Upper lobe of left lung (tissue), 6 donors: Measurements from ENCODE around the gene TSPAN5. TPM values are rescaled to one million over a fixed set of nuclear protein-coding genes. Genes with fewer than 3 reads are reported as not detected.
A peak's percentile ranks its signal among the peaks of the same experiment; 100 is the strongest.
"Not testable (repeated sequence)": the region's sequence is repeated elsewhere in the genome, so short reads cannot be mapped to it uniquely, and the experiment has no call there.

ENCODE experiments used
- ATAC-seq, 2 donors: fragments of 200-7000 bp; cut with Tn5 transposase; one replicate each; pipeline ENCODE4 v1.9.1; 2022; ENCODE audit warnings: mild to moderate bottlenecking in 2 of 2, moderate library complexity in 2 of 2; ENCODE audit not compliant: low FRiP score in 2 of 2
- DNase-seq, 2 donors: peaks; one replicate each; pipeline ENCODE4 v3.0.0-alpha.2; 2019 to 2020
- H3K27ac ChIP-seq, 4 donors: fragments of 200-600 bp; sonication (generic); one replicate each; pipeline ENCODE4 v1.5.1; 2016 to 2019
- H3K27me3 ChIP-seq, 4 donors: fragments of 200-600 bp; sonication (generic); one replicate each; pipeline ENCODE4 v1.5.1; 2017 to 2019
- H3K36me3 ChIP-seq, 4 donors: fragments of 200-600 bp; sonication (generic); one replicate each; pipeline ENCODE4 v1.5.1; 2016 to 2019
- H3K4me1 ChIP-seq, 4 donors: fragments of 200-600 bp; sonication (generic); one replicate each; pipeline ENCODE4 v1.5.1; 2018 to 2019
- H3K4me3 ChIP-seq, 4 donors: fragments of 200-600 bp; sonication (generic); one replicate each; pipeline ENCODE4 v1.5.1; 2017 to 2019; ENCODE audit warnings: mild to moderate bottlenecking in 2 of 4, moderate library complexity in 1 of 4
- H3K9me3 ChIP-seq, 4 donors: fragments of 200-600 bp; sonication (generic); one replicate each; pipeline ENCODE4 v1.5.1; 2018 to 2019
- EP300 ChIP-seq, 4 donors: sonication (generic); formaldehyde crosslinking; IDR thresholded peaks; one replicate each; pipeline ENCODE4 v1.5.1; 2017; ENCODE audit warnings: antibody characterized with exemption in 4 of 4, control low read depth in 2 of 4
- POLR2A ChIP-seq, 4 donors: fragments of 450-650 bp; IDR thresholded peaks; one replicate each; pipeline ENCODE4 v1.5.1; 2016 to 2017; ENCODE audit warnings: antibody characterized with exemption in 4 of 4, mild to moderate bottlenecking in 2 of 4
- POLR2AphosphoS5 ChIP-seq, 2 donors: sonication (generic); formaldehyde crosslinking; IDR thresholded peaks; one replicate each; pipeline ENCODE4 v1.5.1; 2017; ENCODE audit warnings: antibody characterized with exemption in 2 of 2
- WGBS, 2 donors: methylation state at CpG; one replicate each; pipeline ENCODE4 v1.1.5; 2017 to 2018; 5-methylcytosine and 5-hydroxymethylcytosine counted together
- total RNA-seq, 6 donors: library from RNA; depleted of rRNA in 4 of 6; stranded (reverse); fragments of >200 nt in 4 of 6; gene quantifications; one replicate each; pipeline versions ENCODE4 v1.1.0 to v1.2.1, GENCODE V29; 2016 to 2021
- TF ChIP-seq, protein P1 (sequence below), 6 experiments: fragments of 450-650 bp in 4 of 6; fragments of 200-600 bp in 2 of 6; sonication (generic) in 2 of 6; IDR thresholded peaks; one replicate each; pipeline ENCODE4 v1.5.1; 2016 to 2019; ENCODE audit warnings: antibody characterized with exemption in 6 of 6
- donor health status: DM: no; HTN: no; CAD: no; lungs with moderate emphysema.
- donor health status: DM: no; HTN: yes; CAD: no; lungs with severe emphysema.

TSPAN5 gene
- total RNA-seq, 6 donors from 2014 or later, result 3.1 to 12.5 (median 7.2) TPM

DNA sequence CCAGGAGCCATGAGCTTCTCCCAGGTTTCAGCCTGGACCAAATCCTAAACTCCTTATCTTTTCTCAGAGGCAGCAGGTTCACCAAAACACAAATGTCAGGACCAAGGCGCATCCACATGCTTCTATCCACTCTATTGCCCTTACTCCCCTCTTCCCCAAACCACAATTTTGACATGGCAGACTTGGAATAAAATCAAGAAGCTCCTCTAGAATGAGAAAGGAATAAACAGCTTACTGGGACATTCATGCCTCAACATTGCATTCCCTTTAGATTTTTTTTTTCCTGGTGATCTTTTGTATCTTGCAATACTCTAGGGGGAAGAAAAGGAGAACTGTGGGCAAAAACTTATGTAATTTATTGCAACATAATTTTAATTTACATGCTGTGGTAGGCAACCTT is 119.1 kb downstream of the TSPAN5 start:
- TF ChIP-seq POLR2A (IDR thresholded peaks at IDR 0.05) (no peak), POLR2AphosphoS5 (IDR thresholded peaks at IDR 0.05) (no peak), EP300 (IDR thresholded peaks at IDR 0.05) (no peak)
- TF ChIP-seq, protein P1, sequence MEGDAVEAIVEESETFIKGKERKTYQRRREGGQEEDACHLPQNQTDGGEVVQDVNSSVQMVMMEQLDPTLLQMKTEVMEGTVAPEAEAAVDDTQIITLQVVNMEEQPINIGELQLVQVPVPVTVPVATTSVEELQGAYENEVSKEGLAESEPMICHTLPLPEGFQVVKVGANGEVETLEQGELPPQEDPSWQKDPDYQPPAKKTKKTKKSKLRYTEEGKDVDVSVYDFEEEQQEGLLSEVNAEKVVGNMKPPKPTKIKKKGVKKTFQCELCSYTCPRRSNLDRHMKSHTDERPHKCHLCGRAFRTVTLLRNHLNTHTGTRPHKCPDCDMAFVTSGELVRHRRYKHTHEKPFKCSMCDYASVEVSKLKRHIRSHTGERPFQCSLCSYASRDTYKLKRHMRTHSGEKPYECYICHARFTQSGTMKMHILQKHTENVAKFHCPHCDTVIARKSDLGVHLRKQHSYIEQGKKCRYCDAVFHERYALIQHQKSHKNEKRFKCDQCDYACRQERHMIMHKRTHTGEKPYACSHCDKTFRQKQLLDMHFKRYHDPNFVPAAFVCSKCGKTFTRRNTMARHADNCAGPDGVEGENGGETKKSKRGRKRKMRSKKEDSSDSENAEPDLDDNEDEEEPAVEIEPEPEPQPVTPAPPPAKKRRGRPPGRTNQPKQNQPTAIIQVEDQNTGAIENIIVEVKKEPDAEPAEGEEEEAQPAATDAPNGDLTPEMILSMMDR (IDR thresholded peaks at IDR 0.05), result no peak
- Histone ChIP-seq H3K36me3 (no peaks in the 10 kb centered on the region), H3K4me1 (no peaks in the 10 kb centered on the region), H3K27me3 (no peaks in the 10 kb centered on the region), H3K9me3 (no peaks in the 10 kb centered on the region), H3K4me3 (no peak overlapping the region), H3K27ac (no peak overlapping the region)
- no peak for ATAC-seq
- WGBS, 2 donors, result 93 to 100% methylated on average over 1 of the region's 1 CpG
- DNase-seq, result no peak

- Histone ChIP-seq H3K27ac (no peak overlapping the region), H3K36me3 (no peaks in the 10 kb centered on the region), H3K4me1 (no peaks in the 10 kb centered on the region), H3K4me3 (no peak overlapping the region), H3K9me3 (no peaks in the 10 kb centered on the region), H3K27me3 (no peaks in the 10 kb centered on the region)
- no peak for TF ChIP-seq POLR2A (IDR thresholded peaks at IDR 0.05)
- TF ChIP-seq, protein P1 (IDR thresholded peaks at IDR 0.05), result no peak
- no peak for TF ChIP-seq EP300 (IDR thresholded peaks at IDR 0.05)
- no peak for TF ChIP-seq POLR2AphosphoS5 (IDR thresholded peaks at IDR 0.05)
- no peak for DNase-seq
- WGBS, 2 donors, result 87 to 91% methylated on average over 6 to 11 of the region's 11 CpGs
- ATAC-seq, result no peak
These were observed 121.8 kb downstream of the TSPAN5 start for GRCh38 chr4:98536631-98537030.

DNA sequence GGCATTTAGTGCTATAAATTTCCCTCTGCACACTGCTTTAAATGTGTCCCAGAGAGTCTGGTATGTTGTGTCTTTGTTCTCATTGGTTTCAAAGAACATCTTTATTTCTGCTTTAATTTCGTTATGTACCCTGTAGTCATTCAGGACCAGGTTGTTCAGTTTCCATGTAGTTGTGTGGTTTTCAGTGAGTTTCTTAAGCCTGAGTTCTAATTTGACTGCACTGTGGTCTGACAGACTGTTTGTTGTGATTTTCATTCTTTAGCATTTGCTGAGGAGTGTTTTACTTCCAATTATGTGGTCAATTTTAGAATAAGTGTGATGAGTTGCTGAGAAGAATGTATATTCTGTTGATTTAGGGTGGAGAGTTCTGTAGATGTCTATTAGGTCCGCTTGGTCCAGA is 124.3 kb downstream of the TSPAN5 start:
- ATAC-seq, H3K4me1 ChIP-seq, DNase-seq, H3K27ac ChIP-seq, H3K9me3 ChIP-seq, H3K4me3 ChIP-seq, H3K27me3 ChIP-seq, H3K36me3 ChIP-seq: not testable (repeated sequence)
- 86 to 95% methylated on average over 2 of the region's 2 CpGs for WGBS, 2 donors

GRCh38 chr4:98530572-98530971 is 127.8 kb downstream of the TSPAN5 start:
- Histone ChIP-seq H3K4me1 (no peaks in the 10 kb centered on the region), H3K27ac (no peak overlapping the region), H3K4me3 (no peak overlapping the region), H3K9me3 (no peaks in the 10 kb centered on the region), H3K27me3 (no peaks in the 10 kb centered on the region), H3K36me3 (no peaks in the 10 kb centered on the region)
- ATAC-seq (no peak), DNase-seq (no peak)
- TF ChIP-seq, protein P1 (IDR thresholded peaks at IDR 0.05), result no peak
- TF ChIP-seq POLR2AphosphoS5 (IDR thresholded peaks at IDR 0.05), result no peak
- no peak for TF ChIP-seq POLR2A (IDR thresholded peaks at IDR 0.05)
- TF ChIP-seq EP300 (IDR thresholded peaks at IDR 0.05), result no peak
- 95 to 96% methylated on average over 3 of the region's 3 CpGs for WGBS, 2 donors

GRCh38 chr4:98529970-98530569 is 128.3 kb downstream of the TSPAN5 start:
- WGBS, 2 donors, result 80 to 95% methylated on average over 2 of the region's 2 CpGs
- peak in 1 of 2 donors; percentile 8 for ATAC-seq
- no peak overlapping the region for H3K4me3 ChIP-seq
- no peak for TF ChIP-seq POLR2AphosphoS5 (IDR thresholded peaks at IDR 0.05)
- no peak for TF ChIP-seq POLR2A (IDR thresholded peaks at IDR 0.05)
- TF ChIP-seq, protein P1 (IDR thresholded peaks at IDR 0.05), result no peak
- TF ChIP-seq EP300 (IDR thresholded peaks at IDR 0.05), result no peak
- DNase-seq, result no peak
- H3K9me3 ChIP-seq, result no peaks in the 10 kb centered on the region
- H3K4me1 ChIP-seq, result no peaks in the 10 kb centered on the region
- H3K27ac ChIP-seq, result no peak overlapping the region
- no peaks in the 10 kb centered on the region for H3K27me3 ChIP-seq
- no peaks in the 10 kb centered on the region for H3K36me3 ChIP-seq
